Glutamatergic neuron (in vitro differentiated cells): Measurements from ENCODE around the gene ABR. TPM values are rescaled to one million over a fixed set of nuclear protein-coding genes. Genes with fewer than 3 reads are reported as not detected.

Experiments
- DNase-seq: peaks from one replicate; pipeline ENCODE4 v3.0.0; 2022
- H3K27ac Mint-ChIP-seq: one replicate; pipeline ENCODE4 v1.8.0; 2020; ENCODE audit warnings: mild to moderate bottlenecking, mixed read lengths, inconsistent platforms; ENCODE audit not compliant: unreplicated experiment
- H3K27me3 Mint-ChIP-seq: one replicate; pipeline ENCODE4 v1.8.0; 2020; ENCODE audit warnings: mild to moderate bottlenecking, moderate library complexity, mixed read lengths, inconsistent platforms; ENCODE audit not compliant: unreplicated experiment
- H3K36me3 Mint-ChIP-seq: one replicate; pipeline ENCODE4 v1.8.0; 2020; ENCODE audit warnings: mild to moderate bottlenecking, mixed read lengths, inconsistent platforms; ENCODE audit not compliant: unreplicated experiment
- H3K4me1 Mint-ChIP-seq: one replicate; pipeline ENCODE4 v1.8.0; 2020; ENCODE audit warnings: mild to moderate bottlenecking, low read depth, mixed read lengths, inconsistent platforms; ENCODE audit not compliant: unreplicated experiment
- H3K4me3 Mint-ChIP-seq: one replicate; pipeline ENCODE4 v1.8.0; 2020; ENCODE audit warnings: mild to moderate bottlenecking, mixed read lengths, inconsistent platforms; ENCODE audit not compliant: unreplicated experiment
- H3K9me3 Mint-ChIP-seq: one replicate; pipeline ENCODE4 v1.8.0; 2020; ENCODE audit warnings: mild to moderate bottlenecking, moderate library complexity, mixed read lengths, inconsistent platforms; ENCODE audit not compliant: unreplicated experiment
- total RNA-seq: library from RNA; stranded (reverse); fragmentation: NEBNext Ultra II Directional; extraction: Animal tissue kit (Norgen Biotek cat#: 25700); gene quantifications from one replicate; pipeline ENCODE4 v1.2.1, GENCODE V29; 2021; ENCODE audit not compliant: unreplicated experiment
- TF ChIP-seq, protein P1 (sequence below): fragments of 200-600 bp; sonication (generic); IDR thresholded peaks from one replicate; pipeline ENCODE4 v1.5.0; 2021; ENCODE audit not compliant: partially characterized antibody, unreplicated experiment

Gene ABR
- total RNA-seq, 1 donor from 2014 or later, result 219 TPM

DNA sequence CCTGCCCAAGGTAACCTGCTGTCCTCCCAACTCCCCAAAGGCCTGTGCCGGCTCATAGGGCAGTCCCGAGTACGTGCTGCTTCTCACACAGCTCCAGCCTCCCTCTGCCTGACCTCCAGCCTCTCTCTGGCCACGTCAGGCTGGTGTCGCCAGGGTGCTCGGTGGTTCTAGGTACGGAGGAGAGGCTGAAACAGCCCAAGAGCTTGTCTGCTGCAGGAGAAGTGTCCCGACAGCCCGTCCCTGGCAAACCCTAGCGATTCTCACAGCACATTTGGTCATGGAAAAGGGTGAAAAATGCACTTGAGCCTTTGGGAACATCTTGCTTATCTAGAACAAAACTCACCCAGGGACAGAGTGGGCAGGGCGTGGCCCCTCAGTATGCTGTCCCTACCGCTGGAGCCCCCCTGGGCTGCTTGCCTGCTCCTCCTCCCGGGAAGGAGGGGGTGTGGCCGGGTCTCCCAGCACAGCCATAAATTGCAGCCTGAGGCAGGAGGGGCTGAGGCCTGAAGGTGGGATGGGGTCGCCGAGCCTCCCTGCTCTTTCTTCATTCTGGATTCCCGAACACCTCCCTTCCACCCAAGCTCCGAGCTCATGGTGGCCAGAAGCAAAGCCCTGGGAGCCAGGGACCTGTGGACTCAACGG, 142.4 kb downstream of the ABR start:
- DNase-seq, result no peak
- TF ChIP-seq, protein P1, sequence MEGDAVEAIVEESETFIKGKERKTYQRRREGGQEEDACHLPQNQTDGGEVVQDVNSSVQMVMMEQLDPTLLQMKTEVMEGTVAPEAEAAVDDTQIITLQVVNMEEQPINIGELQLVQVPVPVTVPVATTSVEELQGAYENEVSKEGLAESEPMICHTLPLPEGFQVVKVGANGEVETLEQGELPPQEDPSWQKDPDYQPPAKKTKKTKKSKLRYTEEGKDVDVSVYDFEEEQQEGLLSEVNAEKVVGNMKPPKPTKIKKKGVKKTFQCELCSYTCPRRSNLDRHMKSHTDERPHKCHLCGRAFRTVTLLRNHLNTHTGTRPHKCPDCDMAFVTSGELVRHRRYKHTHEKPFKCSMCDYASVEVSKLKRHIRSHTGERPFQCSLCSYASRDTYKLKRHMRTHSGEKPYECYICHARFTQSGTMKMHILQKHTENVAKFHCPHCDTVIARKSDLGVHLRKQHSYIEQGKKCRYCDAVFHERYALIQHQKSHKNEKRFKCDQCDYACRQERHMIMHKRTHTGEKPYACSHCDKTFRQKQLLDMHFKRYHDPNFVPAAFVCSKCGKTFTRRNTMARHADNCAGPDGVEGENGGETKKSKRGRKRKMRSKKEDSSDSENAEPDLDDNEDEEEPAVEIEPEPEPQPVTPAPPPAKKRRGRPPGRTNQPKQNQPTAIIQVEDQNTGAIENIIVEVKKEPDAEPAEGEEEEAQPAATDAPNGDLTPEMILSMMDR, result no peak
- peak overlapping the region; percentile 89 for H3K27ac Mint-ChIP-seq
- peaks cover 6% of the 10 kb centered on the region for H3K36me3 Mint-ChIP-seq
- H3K4me1 Mint-ChIP-seq, result peaks cover 36% of the 10 kb centered on the region
- peaks cover 21% of the 10 kb centered on the region for H3K27me3 Mint-ChIP-seq
- peaks cover 18% of the 10 kb centered on the region for H3K9me3 Mint-ChIP-seq
- H3K4me3 Mint-ChIP-seq, result peak overlapping the region; percentile 5

GRCh38 chr17:1036845-1037237, 142.9 kb downstream of the ABR start:
- DNase-seq, result no peak
- peaks cover 32% of the 10 kb centered on the region for H3K4me1 Mint-ChIP-seq
- TF ChIP-seq, protein P1, result no peak
- H3K36me3 Mint-ChIP-seq, result peaks cover 1% of the 10 kb centered on the region
- peaks cover 18% of the 10 kb centered on the region for H3K27me3 Mint-ChIP-seq
- H3K4me3 Mint-ChIP-seq, result peak overlapping the region; percentile 5
- H3K9me3 Mint-ChIP-seq, result peaks cover 14% of the 10 kb centered on the region
- peak overlapping the region; percentile 72 for H3K27ac Mint-ChIP-seq

DNA sequence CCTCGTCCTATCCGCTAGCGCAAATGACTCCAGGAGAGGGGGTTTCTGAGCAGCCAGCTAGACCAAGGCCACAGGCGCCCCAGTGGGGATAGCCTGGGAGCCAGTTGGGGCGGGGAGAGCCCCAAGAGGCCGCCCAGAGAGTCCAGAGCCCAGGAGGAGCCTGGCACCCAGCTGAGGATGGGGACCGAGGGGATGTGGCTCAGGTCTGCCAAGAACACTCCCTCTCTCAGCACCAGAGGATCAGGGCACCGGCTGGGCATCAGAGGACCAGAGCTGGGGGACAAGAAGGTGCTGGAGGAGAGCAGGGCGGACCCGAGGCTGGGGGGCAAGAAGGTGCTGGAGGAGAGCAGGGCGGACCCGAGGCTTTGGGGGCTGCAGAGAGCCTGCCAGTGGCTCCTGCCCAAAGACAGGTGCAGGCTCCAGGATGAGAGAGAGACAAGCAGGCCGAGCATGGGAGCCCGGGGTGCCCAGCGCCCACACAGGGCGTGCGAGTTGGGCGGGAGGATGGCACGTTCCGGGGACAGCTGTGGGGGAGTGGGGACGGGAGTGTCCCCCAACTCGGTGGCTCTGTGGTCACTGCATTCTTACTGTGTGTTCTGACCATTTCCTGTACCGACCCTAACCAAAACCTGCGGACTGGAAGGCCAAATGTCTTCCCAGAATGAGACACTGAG, 143.5 kb downstream of the ABR start:
- peaks cover 31% of the 10 kb centered on the region for H3K4me1 Mint-ChIP-seq
- H3K27ac Mint-ChIP-seq, result peak overlapping the region; percentile 92
- TF ChIP-seq, protein P1, result no peak
- no peaks in the 10 kb centered on the region for H3K36me3 Mint-ChIP-seq
- DNase-seq, result no peak
- H3K4me3 Mint-ChIP-seq, result no peak overlapping the region
- peaks cover 18% of the 10 kb centered on the region for H3K27me3 Mint-ChIP-seq
- peaks cover 12% of the 10 kb centered on the region for H3K9me3 Mint-ChIP-seq

- peak; percentile 72 for DNase-seq
- Mint-ChIP-seq H3K27ac (peak overlapping the region; percentile 92), H3K36me3 (no peaks in the 10 kb centered on the region), H3K9me3 (peaks cover 10% of the 10 kb centered on the region), H3K4me1 (peaks cover 31% of the 10 kb centered on the region), H3K27me3 (peaks cover 20% of the 10 kb centered on the region), H3K4me3 (no peak overlapping the region)
- TF ChIP-seq, protein P1, result no peak
Observed at GRCh38 chr17:1035546-1036170, 144.1 kb downstream of the ABR start.
